ENCODE measurements around the gene C1S.

- TF ChIP-seq, protein P1, sequence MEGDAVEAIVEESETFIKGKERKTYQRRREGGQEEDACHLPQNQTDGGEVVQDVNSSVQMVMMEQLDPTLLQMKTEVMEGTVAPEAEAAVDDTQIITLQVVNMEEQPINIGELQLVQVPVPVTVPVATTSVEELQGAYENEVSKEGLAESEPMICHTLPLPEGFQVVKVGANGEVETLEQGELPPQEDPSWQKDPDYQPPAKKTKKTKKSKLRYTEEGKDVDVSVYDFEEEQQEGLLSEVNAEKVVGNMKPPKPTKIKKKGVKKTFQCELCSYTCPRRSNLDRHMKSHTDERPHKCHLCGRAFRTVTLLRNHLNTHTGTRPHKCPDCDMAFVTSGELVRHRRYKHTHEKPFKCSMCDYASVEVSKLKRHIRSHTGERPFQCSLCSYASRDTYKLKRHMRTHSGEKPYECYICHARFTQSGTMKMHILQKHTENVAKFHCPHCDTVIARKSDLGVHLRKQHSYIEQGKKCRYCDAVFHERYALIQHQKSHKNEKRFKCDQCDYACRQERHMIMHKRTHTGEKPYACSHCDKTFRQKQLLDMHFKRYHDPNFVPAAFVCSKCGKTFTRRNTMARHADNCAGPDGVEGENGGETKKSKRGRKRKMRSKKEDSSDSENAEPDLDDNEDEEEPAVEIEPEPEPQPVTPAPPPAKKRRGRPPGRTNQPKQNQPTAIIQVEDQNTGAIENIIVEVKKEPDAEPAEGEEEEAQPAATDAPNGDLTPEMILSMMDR (IDR thresholded peaks at IDR 0.05): no peak
- no peak for TF ChIP-seq POLR2A (IDR thresholded peaks at IDR 0.05)
These were observed 5.6 kb upstream of the C1S start for GRCh38 chr12:7054925-7055324.

All from lower leg skin (tissue), 3 donors.